Measurements from ENCODE around the gene CGB2.
A peak's percentile ranks its signal among the peaks of the same experiment; 100 is the strongest.
"Not testable (repeated sequence)": the region's sequence is repeated elsewhere in the genome, so short reads cannot be mapped to it uniquely, and the experiment has no call there.

Gene CGB2

DNA sequence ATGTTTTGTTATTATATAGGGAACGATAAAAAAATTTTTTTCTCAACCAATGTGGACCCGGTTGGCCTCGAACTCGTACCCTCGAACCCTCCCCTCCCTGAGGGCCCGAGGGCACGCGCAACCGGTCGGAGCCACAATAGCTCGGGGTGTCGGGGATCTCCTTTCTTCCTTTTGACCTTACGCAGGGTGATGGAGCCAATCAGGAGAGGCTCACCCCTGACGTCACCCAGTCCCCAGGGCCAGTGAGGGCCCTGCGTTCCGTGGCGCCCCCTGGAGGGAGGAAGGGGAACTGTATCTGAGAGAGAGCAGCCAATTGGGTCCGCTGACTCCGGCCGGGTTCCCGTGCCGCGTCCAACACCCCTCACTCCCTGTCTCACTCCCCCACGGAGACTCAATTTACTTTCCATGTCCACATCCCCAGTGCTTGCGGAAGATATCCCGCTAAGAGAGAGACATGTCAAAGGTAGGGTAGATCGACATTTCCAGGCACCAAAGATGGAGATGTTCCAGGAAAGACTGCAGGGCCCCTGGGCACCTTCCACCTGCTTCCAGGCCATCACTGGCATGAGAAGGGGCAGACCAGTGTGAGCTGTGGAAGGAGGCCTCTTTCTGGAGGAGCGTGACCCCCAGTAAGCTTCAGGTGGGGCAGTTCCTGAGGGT lies at the start of gene CGB2:
TSS of gene CGB2 (plus strand) at position 249 of the 660 bp plus-strand sequence. CDS start at position 455, 206 bp downstream.
- not testable (repeated sequence) for H3K27ac ChIP-seq (ENCODE audit: poor library complexity, severe bottlenecking); H3K9me3 ChIP-seq (ENCODE audit: severe bottlenecking); H3K36me3 ChIP-seq (ENCODE audit: low read depth); ATAC-seq (ENCODE audit: low read depth); H3K4me1 ChIP-seq (ENCODE audit: insufficient read depth, poor library complexity, severe bottlenecking); H3K27me3 ChIP-seq (ENCODE audit: insufficient read depth, poor library complexity, severe bottlenecking); H3K4me3 ChIP-seq (ENCODE audit: severe bottlenecking); DNase-seq (ENCODE audit: low spot score)
- peak; percentile 52 for TF ChIP-seq CTCF (IDR thresholded peaks at IDR 0.05; ENCODE audit: poor library complexity, severe bottlenecking)

DNA sequence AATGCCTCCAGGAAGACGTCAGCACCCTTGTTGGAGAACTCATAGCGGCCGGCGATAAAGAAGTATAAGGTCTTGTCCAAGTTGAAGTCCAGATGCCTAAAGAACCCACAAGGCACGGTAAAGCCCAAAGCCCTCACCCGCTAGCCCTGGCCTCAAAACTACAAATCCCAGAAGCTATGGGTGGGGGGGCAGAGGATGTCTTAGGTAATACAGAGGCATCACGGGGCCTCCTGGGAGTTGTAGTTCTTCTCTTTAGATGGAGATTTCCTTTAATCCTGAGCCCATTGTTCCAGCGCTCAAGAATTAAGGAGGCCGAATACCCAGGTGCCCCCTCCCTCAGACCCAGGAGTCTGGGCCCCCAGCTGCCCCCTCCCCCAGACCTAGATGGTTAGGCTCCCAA lies 49.4 kb upstream of the CGB2 start:
- TF ChIP-seq CTCF (IDR thresholded peaks at IDR 0.05; ENCODE audit: poor library complexity, severe bottlenecking): no peak
- DNase-seq (ENCODE audit: low spot score) (no peak), ATAC-seq (ENCODE audit: low read depth) (no peak)
- Histone ChIP-seq H3K27me3 (ENCODE audit: insufficient read depth, poor library complexity, severe bottlenecking) (no peaks in the 10 kb centered on the region), H3K4me1 (ENCODE audit: insufficient read depth, poor library complexity, severe bottlenecking) (peaks cover 18% of the 10 kb centered on the region), H3K27ac (ENCODE audit: poor library complexity, severe bottlenecking) (no peak overlapping the region), H3K36me3 (ENCODE audit: low read depth) (peaks cover 49% of the 10 kb centered on the region), H3K9me3 (ENCODE audit: severe bottlenecking) (no peaks in the 10 kb centered on the region), H3K4me3 (ENCODE audit: severe bottlenecking) (no peak overlapping the region)

DNA sequence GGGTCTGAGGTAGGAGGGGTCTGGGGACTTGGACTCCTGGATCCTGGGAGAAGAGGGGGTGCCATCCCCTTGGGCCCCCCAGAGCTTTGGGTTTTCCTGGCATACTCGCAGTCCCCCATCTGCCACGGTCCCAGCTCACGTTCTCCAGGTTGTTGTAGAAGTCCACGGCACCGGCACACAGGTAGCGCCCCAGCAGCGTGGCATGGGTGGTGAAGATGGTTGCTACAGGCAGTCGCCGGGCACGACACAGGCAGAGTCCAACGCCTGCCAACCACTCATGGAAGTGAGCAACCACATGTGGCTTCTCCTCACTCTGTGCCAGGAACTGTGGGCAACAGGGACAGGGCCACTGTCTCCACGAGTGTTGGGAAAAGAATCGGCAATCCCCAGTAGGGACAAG lies 46.0 kb upstream of the CGB2 start:
- Histone ChIP-seq H3K27me3 (ENCODE audit: insufficient read depth, poor library complexity, severe bottlenecking) (no peaks in the 10 kb centered on the region), H3K36me3 (ENCODE audit: low read depth) (peaks cover 57% of the 10 kb centered on the region), H3K4me3 (ENCODE audit: severe bottlenecking) (no peak overlapping the region), H3K4me1 (ENCODE audit: insufficient read depth, poor library complexity, severe bottlenecking) (no peaks in the 10 kb centered on the region), H3K27ac (ENCODE audit: poor library complexity, severe bottlenecking) (no peak overlapping the region), H3K9me3 (ENCODE audit: severe bottlenecking) (no peaks in the 10 kb centered on the region)
- no peak for DNase-seq (ENCODE audit: low spot score)
- no peak for TF ChIP-seq CTCF (IDR thresholded peaks at IDR 0.05; ENCODE audit: poor library complexity, severe bottlenecking)
- no peak for ATAC-seq (ENCODE audit: low read depth)

GRCh38 chr19:48986211-48986610 lies 45.5 kb upstream of the CGB2 start:
- Histone ChIP-seq H3K4me3 (ENCODE audit: severe bottlenecking) (no peak overlapping the region), H3K4me1 (ENCODE audit: insufficient read depth, poor library complexity, severe bottlenecking) (no peaks in the 10 kb centered on the region), H3K27ac (ENCODE audit: poor library complexity, severe bottlenecking) (no peak overlapping the region), H3K36me3 (ENCODE audit: low read depth) (peaks cover 60% of the 10 kb centered on the region), H3K27me3 (ENCODE audit: insufficient read depth, poor library complexity, severe bottlenecking) (no peaks in the 10 kb centered on the region), H3K9me3 (ENCODE audit: severe bottlenecking) (no peaks in the 10 kb centered on the region)
- no peak for ATAC-seq (ENCODE audit: low read depth)
- no peak for TF ChIP-seq CTCF (IDR thresholded peaks at IDR 0.05; ENCODE audit: poor library complexity, severe bottlenecking)
- DNase-seq (ENCODE audit: low spot score): no peak

DNA sequence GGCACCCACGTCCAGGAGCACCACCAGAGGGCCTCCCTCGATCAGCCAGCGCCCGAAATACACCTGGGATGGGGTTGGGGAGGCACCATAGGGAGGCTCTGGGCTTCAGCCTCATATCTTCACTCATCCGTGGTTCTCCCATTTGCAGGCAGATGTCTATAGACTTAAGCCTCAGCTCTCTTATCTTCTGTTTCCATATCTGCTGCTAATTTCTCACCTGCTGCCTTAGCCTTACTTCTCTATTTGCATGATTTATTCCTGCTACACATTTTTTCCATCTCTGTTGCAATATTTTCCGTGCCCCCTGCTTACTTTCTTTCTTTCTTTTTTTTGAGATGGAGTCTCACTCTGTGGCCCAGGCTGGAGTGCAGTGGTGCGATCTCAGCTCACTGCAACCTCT lies 44.4 kb upstream of the CGB2 start:
- Histone ChIP-seq H3K36me3 (ENCODE audit: low read depth) (peaks cover 60% of the 10 kb centered on the region), H3K9me3 (ENCODE audit: severe bottlenecking) (no peaks in the 10 kb centered on the region), H3K4me3 (ENCODE audit: severe bottlenecking) (no peak overlapping the region), H3K27me3 (ENCODE audit: insufficient read depth, poor library complexity, severe bottlenecking) (no peaks in the 10 kb centered on the region), H3K27ac (ENCODE audit: poor library complexity, severe bottlenecking) (no peak overlapping the region), H3K4me1 (ENCODE audit: insufficient read depth, poor library complexity, severe bottlenecking) (no peaks in the 10 kb centered on the region)
- TF ChIP-seq CTCF (IDR thresholded peaks at IDR 0.05; ENCODE audit: poor library complexity, severe bottlenecking): no peak
- no peak for DNase-seq (ENCODE audit: low spot score)
- no peak for ATAC-seq (ENCODE audit: low read depth)
